Activated T-cell treated with anti-CD3 and anti-CD28 coated beads for 24 hours (primary cell): Measurements from ENCODE around the gene CDKN2AIP.

Experiments used
- DNase-seq: peaks from one replicate; pipeline ENCODE4 v3.0.0-alpha.2; 2020; ENCODE audit warnings: low read depth

The CDKN2AIP gene, protein sequence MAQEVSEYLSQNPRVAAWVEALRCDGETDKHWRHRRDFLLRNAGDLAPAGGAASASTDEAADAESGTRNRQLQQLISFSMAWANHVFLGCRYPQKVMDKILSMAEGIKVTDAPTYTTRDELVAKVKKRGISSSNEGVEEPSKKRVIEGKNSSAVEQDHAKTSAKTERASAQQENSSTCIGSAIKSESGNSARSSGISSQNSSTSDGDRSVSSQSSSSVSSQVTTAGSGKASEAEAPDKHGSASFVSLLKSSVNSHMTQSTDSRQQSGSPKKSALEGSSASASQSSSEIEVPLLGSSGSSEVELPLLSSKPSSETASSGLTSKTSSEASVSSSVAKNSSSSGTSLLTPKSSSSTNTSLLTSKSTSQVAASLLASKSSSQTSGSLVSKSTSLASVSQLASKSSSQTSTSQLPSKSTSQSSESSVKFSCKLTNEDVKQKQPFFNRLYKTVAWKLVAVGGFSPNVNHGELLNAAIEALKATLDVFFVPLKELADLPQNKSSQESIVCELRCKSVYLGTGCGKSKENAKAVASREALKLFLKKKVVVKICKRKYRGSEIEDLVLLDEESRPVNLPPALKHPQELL

DNA sequence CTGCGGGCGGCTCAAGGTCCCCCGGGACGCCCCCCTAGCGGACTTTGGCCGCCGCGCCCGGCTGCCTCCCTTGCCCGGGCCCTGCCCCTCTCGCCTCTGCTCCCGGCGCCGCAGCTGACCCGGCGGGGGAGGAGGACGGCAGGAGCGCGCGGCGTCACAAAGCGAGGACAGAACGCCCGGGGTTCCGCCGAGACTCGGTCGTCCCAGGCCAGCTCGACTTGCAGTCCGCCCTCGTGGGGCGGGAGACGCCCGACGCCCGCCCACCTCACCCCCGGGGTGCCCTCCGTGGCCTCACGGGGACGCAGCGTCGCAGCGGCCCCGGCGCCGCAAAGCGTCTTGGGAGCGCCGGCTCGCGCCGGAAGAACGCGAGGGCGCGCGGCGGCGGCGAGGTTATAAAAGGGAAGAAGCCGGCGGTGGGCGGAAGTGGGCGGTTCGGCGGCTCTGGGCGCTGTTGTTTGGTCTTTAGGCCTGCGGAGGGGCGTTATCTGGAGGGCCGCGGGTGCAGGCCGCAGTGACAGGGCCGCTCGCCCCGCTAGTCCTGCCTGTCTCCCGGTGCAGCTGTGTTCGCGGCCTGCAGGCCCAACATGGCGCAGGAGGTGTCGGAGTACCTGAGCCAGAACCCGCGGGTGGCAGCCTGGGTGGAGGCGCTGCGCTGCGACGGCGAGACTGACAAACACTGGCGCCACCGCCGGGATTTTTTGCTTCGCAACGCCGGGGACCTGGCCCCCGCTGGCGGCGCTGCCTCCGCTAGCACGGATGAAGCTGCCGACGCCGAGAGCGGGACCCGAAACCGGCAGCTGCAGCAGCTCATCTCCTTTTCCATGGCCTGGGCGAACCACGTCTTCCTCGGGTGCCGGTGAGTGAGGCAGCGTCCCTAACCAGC, at the start of gene CDKN2AIP:
CDKN2AIP (plus strand) TSS at position 423 of the 883 bp plus-strand sequence; CDS start at position 585, 162 bp downstream.
- peak; percentile 91 for DNase-seq

DNA sequence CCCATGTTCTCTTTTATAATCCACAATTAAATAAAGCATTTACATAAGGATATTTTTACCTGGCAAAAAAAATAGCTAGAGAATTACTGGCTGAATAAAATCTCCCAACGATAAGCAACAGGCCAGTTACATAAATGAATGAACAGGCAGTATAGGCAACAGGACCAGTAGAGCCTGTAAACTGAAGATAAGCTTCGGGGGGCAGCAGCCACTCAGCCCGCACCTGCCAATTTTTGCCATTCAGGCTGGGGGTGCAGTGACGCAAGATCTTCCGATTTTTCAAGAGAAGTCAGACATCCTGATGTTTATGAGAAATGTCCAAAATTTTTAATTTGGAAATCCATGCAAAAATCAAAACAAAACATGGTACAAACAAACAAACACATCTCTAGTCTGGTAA, 49.0 kb upstream of the CDKN2AIP start:
- DNase-seq = no peak

DNA sequence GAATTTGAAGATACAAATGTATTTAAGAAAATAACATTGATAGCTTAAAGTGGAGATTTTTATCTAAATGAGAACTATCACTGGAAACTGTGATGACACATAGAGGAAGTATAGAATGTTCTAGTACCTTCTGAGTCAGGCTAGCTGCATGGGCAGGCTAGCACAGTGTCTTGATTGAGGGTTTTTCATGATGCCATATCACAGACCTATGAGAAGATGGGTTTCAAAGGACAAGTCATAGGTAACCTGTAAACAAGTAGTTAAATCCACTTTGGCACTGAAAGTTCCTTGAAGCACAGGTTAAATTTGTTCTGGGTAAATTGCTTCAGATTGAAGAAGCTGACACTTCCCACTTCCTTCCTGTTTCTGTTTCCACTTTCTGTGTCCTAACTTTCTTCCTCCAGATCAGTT, 48.2 kb upstream of the CDKN2AIP start:
- no peak for DNase-seq

DNA sequence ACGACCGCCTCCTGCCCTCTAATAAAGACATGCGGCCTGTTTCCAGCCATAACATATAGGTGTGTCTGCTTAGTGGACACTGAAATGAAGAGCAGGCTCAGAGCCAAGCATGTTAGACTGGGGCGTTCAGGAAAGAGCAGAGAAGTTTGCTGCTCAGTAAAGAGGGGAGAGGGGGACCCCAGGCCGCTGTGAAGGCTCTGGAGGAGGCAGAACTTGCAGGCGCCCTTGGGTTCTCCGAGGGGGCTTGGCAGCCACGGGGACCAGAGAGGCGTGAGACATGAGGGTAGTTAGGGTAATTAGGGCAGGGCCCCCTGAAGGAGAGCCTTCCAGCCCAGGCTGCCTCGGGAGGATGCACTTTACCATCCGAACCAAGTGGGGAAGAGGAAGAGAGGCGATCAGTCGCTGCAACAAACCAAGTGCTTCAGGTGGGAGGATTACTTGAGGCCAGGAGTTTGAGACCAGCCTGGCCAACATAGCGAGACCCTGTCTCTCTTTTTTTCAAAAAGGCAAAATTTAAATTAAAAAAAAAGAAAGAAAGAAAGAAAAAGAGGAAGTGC, 46.6 kb upstream of the CDKN2AIP start:
- DNase-seq = no peak

DNA sequence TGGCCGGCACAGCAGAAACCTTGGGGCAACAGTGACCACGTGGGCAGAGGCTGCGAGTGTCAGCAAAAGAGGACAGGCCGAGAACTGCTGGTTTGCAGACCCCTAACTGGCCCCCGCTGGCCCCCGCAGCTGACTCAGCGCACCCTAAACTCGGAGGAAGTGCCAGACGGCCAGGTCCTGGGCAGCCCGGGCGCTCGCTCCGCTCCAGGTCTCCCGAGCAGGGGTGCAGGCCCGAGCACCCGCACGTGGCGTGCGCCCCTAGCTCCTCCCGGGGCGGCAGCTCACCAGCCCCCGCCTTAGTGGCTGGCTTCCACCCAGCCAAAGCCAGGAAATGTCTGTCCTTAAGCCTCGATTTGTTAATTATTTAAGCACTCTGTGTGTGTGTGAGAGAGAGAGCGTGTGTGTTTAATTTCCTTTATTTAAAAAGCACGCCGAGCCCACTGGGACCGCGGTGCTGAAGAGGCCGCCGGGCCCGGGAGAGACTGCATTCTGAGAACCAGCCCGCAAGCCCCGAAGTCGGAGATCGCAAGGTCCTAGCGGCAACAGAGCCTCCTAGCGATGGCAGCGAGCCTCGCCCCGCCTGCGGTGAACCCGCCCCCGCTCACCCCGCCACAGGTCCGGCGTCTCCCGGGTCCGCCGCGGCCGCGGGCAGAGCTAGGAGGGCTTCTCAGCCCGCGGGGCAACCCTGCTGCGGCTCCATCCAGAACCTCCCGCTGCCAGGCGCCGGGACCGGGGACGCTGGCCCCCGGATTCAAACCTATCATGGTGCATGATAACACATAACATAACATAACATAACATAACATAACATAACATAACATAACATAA, 45.9 kb upstream of the CDKN2AIP start:
- peak; percentile 52 for DNase-seq

DNA sequence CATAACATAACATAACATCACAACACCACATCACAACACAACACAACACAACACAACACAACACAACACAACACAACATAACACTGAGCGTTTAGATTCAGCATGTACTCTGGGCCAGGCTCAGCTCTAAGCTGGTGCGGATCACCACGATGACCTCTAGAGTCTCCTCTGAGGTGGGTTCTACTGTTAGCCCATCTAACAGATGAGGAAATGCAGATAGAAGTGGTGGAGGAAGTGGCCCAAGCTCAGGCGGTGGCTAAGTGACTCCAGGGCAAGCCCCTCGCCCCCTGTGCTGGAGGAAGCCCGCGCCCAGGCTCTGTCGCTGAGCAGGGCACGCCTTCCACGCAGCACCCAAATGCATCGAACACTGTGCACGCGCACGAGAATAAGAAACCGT, 45.3 kb upstream of the CDKN2AIP start:
- no peak for DNase-seq

DNA sequence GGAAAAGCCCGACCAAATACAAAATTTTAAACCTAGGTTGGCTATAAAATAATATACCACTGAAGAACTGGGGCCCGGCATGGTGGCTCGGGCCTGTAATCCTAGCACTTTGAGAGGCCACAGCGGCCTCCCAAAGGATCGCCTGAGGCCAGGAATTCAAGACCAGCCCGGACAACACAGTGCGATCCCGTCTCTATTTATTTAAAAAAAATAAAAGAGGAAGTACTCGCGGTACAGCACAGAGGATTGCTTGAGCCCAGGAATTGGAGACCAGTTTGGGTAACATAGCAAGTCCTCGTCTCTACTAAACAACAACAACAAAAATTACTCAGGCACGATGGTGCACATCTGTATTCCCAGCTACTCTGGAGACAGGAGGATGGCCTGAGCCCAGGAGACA, 44.8 kb upstream of the CDKN2AIP start:
- no peak for DNase-seq

DNA sequence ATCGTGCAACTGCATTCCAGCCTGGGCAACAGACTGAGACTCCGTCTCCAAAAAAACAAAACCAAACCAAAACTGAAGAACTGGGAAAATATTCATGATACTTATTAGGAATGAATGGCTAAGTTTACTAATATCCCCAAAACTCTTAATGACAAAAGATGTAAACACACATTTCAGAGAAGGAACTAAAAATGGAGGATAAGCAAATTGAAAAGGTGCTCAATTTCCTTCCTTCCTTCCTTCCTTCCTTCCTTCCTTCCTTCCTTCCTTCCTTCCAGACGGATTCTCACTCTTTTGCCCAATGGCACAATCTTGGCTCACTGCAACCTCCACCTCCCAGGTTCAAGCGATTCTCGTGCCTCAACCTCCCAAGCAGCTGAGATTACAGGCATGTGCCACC, 44.4 kb upstream of the CDKN2AIP start:
- DNase-seq = no peak

DNA sequence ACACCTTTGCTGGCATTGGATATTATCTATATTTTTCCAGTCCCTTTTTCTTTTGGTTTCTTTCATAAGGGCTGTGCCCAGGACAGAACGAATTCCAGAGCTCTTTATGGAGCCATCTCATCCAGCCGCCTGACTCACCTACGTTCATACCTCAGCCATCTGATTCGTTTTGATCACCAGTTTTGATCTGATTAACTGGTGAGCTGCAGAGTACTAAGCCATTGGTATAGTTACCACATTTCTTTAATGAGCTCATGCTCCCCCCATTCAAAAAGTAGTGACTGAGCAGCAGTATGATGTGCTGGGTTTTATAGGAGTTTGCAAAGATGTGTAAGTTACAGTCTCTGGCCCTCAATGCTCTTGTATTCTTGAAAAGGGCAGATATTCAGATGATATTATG, 43.0 kb upstream of the CDKN2AIP start:
- no peak for DNase-seq

DNA sequence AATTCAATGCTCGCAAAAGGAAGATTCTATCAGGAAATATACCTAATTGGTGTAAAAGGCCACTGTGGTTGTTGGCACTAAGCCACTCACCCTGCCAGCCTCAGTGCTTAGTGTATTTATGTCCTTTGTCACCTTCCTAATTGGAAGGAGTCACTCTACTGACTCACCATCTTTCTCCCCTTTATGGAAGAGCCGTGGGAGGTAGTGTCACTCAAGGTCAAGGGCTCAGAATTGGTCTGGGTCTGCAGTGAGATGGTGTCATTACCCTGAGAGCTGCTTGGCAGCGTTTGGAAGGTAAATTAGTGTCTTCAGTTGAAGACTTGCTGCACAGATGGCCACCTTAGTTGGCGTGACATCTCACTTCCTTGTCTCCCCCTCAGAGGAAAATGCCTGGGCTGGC, 41.7 kb upstream of the CDKN2AIP start:
- DNase-seq = no peak

DNA sequence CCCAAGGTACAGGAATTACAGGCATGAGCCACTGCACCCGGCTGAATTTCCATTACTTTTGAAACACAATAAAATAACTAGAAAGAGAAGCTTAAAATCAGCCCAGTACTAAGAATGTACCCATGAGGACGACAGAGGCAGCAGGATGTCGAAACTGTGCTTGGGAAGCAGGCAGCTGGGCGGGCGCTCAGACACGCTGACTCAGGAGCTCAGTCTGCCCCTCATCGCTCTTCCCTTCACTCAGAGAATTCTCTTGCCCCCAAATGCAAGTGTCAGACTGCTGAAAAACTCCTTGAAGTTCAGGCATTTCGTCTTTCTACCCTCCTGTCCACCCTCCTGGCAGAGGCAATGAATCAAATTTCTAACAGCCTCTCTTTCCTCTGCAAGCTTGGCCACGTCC, 41.0 kb upstream of the CDKN2AIP start:
- no peak for DNase-seq

DNA sequence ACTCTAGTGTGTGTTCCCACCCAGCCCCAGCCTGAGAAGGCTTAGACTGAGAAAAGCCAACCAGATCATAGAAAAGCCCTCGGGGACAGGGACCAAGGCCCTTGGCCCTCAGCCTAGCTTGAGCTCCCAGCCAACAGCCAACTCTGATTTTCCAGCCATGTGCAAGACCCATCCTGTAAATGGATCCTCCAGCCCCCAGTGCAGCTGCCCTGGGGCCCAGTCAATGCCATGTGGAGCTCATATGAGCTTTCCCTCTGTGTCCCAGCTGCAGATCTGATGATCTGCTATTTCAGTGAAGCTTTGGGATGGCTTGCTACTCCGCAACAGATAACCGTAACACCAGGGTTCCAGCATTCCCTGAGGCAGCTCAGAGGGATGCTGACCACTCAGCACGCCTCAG, 40.5 kb upstream of the CDKN2AIP start:
- no peak for DNase-seq

DNA sequence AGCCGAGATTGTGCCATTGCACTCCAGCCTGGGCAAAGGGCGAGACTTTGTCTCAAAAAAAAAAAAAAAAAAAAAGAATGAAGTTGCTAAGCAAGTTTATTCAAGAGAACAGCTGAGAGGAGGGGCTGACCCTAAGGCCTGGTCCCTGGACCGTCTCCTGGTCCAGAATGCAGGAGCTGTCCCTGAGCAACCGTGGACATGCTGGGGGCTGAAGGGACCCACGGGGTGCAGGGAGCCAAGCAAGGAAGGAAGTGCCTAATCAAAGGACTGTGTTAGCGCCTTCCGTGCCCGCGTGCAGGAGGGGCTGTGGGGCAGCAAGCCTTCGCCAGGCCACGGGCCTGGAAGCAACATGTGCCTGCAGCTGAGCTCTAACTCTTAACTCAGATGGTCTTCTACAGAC, 39.1 kb upstream of the CDKN2AIP start:
- DNase-seq = no peak

DNA sequence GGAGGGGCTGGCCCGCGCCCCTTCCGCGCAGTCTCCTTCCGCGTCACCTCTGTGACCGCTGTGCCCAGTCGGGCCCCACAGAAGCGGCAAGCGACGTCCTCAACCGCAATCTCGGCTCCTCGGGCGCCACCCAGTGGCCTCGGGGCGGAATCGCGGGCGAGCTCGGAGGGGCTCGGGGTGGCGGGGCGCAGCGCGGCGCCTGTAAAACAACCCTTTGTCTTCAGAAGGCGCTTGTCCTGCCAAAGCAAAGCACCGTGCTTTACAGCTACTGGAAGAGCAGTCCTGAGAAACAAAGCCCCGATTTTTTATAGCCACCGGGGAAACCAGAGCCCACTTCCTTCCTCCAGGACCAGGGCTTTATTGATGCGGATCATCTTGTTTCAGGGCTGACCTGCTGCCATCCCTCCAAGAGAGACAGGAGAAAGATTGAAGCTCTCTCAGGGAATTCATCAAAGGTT, 37.3 kb upstream of the CDKN2AIP start:
- DNase-seq = peak; percentile 90

DNA sequence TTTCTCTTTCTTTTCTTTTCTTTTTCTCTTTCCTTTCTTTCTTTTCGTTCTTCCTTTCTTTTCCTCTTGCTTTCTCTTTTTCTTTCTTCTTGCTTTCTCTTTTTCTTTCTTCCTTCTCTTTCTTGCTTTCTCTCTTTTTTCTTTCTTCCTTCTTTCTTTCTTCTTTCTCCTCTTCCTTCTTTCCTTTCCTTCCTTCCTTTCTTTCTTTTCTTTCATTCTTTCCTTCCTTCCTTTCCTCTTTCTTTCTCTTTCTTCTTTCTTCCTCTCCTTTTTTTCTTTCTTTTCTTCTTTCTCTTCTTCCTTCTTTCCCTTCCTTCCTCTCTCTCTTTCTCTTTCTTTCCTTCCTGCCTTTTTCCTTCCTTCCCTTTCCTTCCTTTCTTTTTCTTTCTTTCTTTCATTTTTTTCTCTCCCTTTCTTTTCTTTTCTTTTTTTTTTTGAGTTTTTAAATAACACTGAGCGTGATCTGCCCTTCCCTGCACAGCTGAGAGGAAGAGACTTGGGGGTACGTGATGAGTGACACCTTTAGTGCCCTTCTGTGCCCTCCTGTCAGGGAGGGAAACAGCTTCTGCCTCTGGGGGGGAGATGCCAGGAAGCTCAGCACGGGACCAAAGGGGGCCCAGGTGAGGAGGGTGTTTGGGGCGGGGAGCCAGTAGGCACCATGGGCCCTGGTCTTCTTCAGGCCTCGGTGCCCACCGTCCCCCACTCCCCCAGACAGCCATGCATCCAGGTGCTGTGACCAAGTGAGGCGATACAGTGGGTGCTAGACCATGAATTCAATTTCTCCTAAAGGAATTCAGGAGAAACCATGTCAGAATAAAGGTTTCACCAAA, 36.6 kb upstream of the CDKN2AIP start:
- no peak for DNase-seq

DNA sequence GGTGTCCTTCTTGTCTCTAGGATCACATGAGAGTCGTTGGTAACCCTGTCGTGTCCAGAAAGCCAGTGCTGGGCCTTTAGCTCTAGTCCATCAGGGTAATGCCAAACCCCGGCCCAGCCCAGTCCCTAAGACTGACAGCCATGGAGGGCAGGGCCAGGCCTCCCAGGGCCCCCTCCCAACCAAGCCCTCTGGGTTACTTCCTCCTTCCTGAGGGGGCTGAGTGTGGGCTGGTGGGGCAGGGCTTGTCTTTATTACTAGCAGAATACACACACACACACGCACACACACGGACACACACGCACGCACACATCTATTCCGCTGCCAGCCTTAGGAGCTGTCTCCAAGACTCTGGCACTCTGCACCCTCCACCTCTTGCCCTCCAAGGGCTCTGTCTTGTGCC, 35.6 kb upstream of the CDKN2AIP start:
- no peak for DNase-seq

DNA sequence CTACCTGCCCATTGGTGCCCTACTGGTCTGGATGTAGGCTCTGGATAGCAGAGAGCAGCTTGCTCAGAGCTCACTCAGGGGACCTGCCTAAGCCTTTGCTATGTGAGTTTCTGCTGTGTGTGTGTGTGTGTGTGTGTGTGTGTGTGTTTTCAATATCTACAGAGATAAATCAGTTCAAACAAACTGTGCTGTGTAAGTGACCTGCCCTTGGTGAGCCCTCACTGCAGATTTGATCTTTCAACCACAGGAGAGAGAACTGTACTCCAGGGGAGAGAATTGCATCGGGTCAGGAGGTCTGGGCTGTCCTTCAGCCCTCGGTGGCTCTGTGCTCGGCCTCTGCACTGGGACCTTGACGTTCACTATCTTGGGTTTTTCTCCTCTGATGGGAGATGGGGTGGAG, 35.0 kb upstream of the CDKN2AIP start:
- DNase-seq = no peak

DNA sequence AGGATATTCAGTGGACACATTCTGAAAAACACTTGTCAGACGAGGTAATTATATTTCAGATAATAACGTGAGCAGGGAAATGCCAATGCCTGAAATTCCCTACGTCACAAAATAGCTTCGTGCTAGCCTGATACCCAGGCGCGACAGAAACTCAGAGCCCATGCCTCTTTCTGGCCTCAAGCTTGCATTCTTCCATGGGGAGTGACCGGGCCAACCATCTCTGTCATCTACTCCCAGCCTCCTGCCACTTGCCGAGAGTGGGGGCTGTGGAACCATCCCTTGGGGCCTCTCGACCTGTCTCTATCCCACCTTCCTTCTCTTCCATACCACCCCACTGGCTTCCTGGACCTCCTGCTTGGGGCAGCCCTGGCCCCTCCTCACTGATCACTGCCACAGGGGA, 34.5 kb upstream of the CDKN2AIP start:
- DNase-seq = no peak

DNA sequence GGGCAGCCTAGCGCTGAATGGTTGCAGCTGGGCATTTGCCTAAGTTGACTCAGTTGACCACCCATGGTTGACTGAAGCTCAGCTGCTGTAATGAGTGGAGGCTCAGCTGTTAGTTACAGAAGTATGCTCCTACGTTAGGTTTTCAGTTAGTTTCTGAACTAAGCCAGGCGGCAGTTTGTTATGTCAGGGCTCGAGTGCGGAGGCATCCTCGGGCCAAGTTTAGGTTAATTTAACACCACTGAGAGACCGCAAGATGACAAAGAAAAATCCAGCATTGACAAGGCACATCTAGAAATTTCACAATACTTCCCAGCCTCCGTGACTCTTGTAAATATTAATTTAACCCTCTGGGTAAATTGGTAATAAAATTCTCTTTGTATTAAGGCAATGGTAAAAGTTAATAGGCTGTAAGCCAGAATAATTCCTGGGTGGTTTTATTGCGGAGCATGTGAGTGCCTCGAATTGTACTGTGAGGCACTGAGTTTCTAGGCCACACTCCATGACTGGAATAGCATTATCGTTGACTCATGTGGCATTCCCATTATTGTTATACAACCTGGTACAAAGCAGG, 33.1 kb upstream of the CDKN2AIP start:
- no peak for DNase-seq

DNA sequence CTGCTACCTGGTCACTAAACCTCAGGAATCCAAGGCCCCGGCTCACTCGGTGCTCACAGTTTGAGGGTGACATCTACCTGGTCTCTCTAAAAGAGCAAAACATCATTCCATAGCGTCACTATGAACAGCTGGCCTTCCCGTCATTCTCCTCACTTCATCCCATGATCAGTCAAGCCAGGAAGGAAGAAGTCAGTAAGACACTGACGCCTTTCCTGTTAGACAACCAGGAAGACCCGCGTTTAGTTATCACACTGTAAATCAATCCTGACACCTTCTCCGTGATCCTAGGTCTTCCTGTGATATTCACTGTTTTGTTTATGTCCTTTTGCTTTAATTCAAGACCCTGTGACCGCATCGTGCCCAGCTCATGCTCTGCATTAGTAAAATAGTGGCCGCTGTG, 31.6 kb upstream of the CDKN2AIP start:
- DNase-seq = no peak
